Endothelial cell (in vitro differentiated cells): Measurements from ENCODE around the gene MALAT1. TPM values are rescaled to one million over a fixed set of nuclear protein-coding genes. Genes with fewer than 3 reads are reported as not detected.

Experiments
- DNase-seq: peaks from one replicate; pipeline ENCODE4 v3.0.0; 2021; ENCODE audit warnings: low spot score
- H3K27ac Mint-ChIP-seq: one replicate; pipeline ENCODE4 v1.8.0; 2021; ENCODE audit warnings: mixed read lengths, inconsistent platforms; ENCODE audit not compliant: unreplicated experiment
- H3K27me3 Mint-ChIP-seq: one replicate; pipeline ENCODE4 v1.8.0; 2021; ENCODE audit warnings: mild to moderate bottlenecking, moderate library complexity, mixed read lengths, inconsistent platforms; ENCODE audit not compliant: unreplicated experiment
- H3K36me3 Mint-ChIP-seq: one replicate; pipeline ENCODE4 v1.8.0; 2021; ENCODE audit warnings: mild to moderate bottlenecking, low read depth, mixed read lengths, inconsistent platforms; ENCODE audit not compliant: unreplicated experiment
- H3K4me1 Mint-ChIP-seq: one replicate; pipeline ENCODE4 v1.8.0; 2021; ENCODE audit warnings: mild to moderate bottlenecking, mixed read lengths, inconsistent platforms; ENCODE audit not compliant: unreplicated experiment
- H3K4me3 Mint-ChIP-seq: one replicate; pipeline ENCODE4 v1.8.0; 2021; ENCODE audit warnings: mild to moderate bottlenecking, mixed read lengths, inconsistent platforms; ENCODE audit not compliant: unreplicated experiment
- H3K9me3 Mint-ChIP-seq: one replicate; pipeline ENCODE4 v1.8.0; 2021; ENCODE audit warnings: mixed read lengths, inconsistent platforms; ENCODE audit not compliant: unreplicated experiment
- CTCF ChIP-seq: fragments of 200-600 bp; sonication (generic); IDR thresholded peaks from one replicate; pipeline ENCODE4 v1.5.0; 2021; ENCODE audit warnings: antibody characterized with exemption; ENCODE audit not compliant: unreplicated experiment
- total RNA-seq: library from RNA; stranded (reverse); fragmentation: NEBNext Ultra II Directional; extraction: Animal tissue kit (Norgen Biotek cat#: 25700); gene quantifications from one replicate; pipeline ENCODE4 v1.2.1, GENCODE V29; 2021; ENCODE audit not compliant: unreplicated experiment

MALAT1 gene
- total RNA-seq, 1 donor from 2014 or later: 4,747 TPM

GRCh38 chr11:65499713-65500386, 1.0 kb downstream of the MALAT1 start:
- Mint-ChIP-seq H3K4me3 (no peak overlapping the region), H3K27ac (no peak overlapping the region), H3K27me3 (peaks cover 16% of the 10 kb centered on the region), H3K9me3 (no peaks in the 10 kb centered on the region), H3K36me3 (peaks cover 20% of the 10 kb centered on the region), H3K4me1 (peaks cover 38% of the 10 kb centered on the region)
- no peak for DNase-seq
- TF ChIP-seq CTCF: no peak

- no peak for DNase-seq
- Mint-ChIP-seq H3K36me3 (peaks cover 25% of the 10 kb centered on the region), H3K27ac (no peak overlapping the region), H3K27me3 (peaks cover 19% of the 10 kb centered on the region), H3K4me3 (no peak overlapping the region), H3K9me3 (no peaks in the 10 kb centered on the region), H3K4me1 (peaks cover 42% of the 10 kb centered on the region)
- no peak for TF ChIP-seq CTCF
Measured at GRCh38 chr11:65500387-65501185, 1.7 kb downstream of the MALAT1 start.

- H3K4me3 Mint-ChIP-seq: no peak overlapping the region
- TF ChIP-seq CTCF: no peak
- no peaks in the 10 kb centered on the region for H3K9me3 Mint-ChIP-seq
- peaks cover 47% of the 10 kb centered on the region for H3K4me1 Mint-ChIP-seq
- H3K36me3 Mint-ChIP-seq: peaks cover 29% of the 10 kb centered on the region
- peaks cover 19% of the 10 kb centered on the region for H3K27me3 Mint-ChIP-seq
- DNase-seq: no peak
- no peak overlapping the region for H3K27ac Mint-ChIP-seq
Measured at GRCh38 chr11:65501186-65501471, 2.3 kb downstream of the MALAT1 start.

GRCh38 chr11:65501472-65502273, 2.8 kb downstream of the MALAT1 start:
- H3K27ac Mint-ChIP-seq: no peak overlapping the region
- H3K4me3 Mint-ChIP-seq: no peak overlapping the region
- no peak for TF ChIP-seq CTCF
- peaks cover 17% of the 10 kb centered on the region for H3K27me3 Mint-ChIP-seq
- DNase-seq: no peak
- peaks cover 46% of the 10 kb centered on the region for H3K4me1 Mint-ChIP-seq
- peaks cover 34% of the 10 kb centered on the region for H3K36me3 Mint-ChIP-seq
- no peaks in the 10 kb centered on the region for H3K9me3 Mint-ChIP-seq

GRCh38 chr11:65502274-65502554, 3.4 kb downstream of the MALAT1 start:
- Mint-ChIP-seq H3K4me1 (peaks cover 42% of the 10 kb centered on the region), H3K9me3 (no peaks in the 10 kb centered on the region), H3K4me3 (no peak overlapping the region)

More at GRCh38 chr11:65502274-65502554, 3.4 kb downstream of the MALAT1 start:
- H3K27me3 Mint-ChIP-seq: peaks cover 17% of the 10 kb centered on the region
- DNase-seq: no peak
- TF ChIP-seq CTCF: no peak
- H3K36me3 Mint-ChIP-seq: peaks cover 29% of the 10 kb centered on the region
- H3K27ac Mint-ChIP-seq: no peak overlapping the region
